ENCODE data around the gene DPPA3.
"Not testable (repeated sequence)": the region's sequence is repeated elsewhere in the genome, so short reads cannot be mapped to it uniquely, and the experiment has no call there.

Gene DPPA3

GRCh38 chr12:7730984-7731383, 19.8 kb downstream of the DPPA3 start:
- not testable (repeated sequence) for DNase-seq (ENCODE audit: low spot score)

GRCh38 chr12:7731486-7731885, 20.3 kb downstream of the DPPA3 start:
- no peak for DNase-seq (ENCODE audit: low spot score)

GRCh38 chr12:7732993-7733392, 21.8 kb downstream of the DPPA3 start:
- DNase-seq (ENCODE audit: low spot score), result no peak

GRCh38 chr12:7747246-7747645, 36.0 kb downstream of the DPPA3 start, which contains the start of gene CLEC4C:
TSS of gene CLEC4C (minus strand) at chr12:7747375. CDS start at chr12:7747348, 27 bp downstream.
- DNase-seq (ENCODE audit: low spot score), result no peak

GRCh38 chr12:7748852-7749251, 37.6 kb downstream of the DPPA3 start:
- DNase-seq (ENCODE audit: low spot score), result no peak

- no peak for DNase-seq (ENCODE audit: low spot score)
These were observed 38.2 kb downstream of the DPPA3 start for GRCh38 chr12:7749442-7749841.

- no peak for DNase-seq (ENCODE audit: low spot score)
These were observed 39.1 kb downstream of the DPPA3 start for GRCh38 chr12:7750350-7750749.

GRCh38 chr12:7751394-7751793, 40.2 kb downstream of the DPPA3 start:
- DNase-seq (ENCODE audit: low spot score), result no peak

- DNase-seq (ENCODE audit: low spot score), result not testable (repeated sequence)
These were observed 41.0 kb downstream of the DPPA3 start for GRCh38 chr12:7751941-7752922.

- not testable (repeated sequence) for DNase-seq (ENCODE audit: low spot score)
These were observed 44.4 kb downstream of the DPPA3 start for GRCh38 chr12:7755668-7756067.

- DNase-seq (ENCODE audit: low spot score), result no peak
These were observed 45.8 kb downstream of the DPPA3 start for GRCh38 chr12:7756993-7757392.

- no peak for DNase-seq (ENCODE audit: low spot score)
These were observed 47.5 kb downstream of the DPPA3 start for GRCh38 chr12:7758766-7759140.
